ENCODE data around the gene GAK.
A peak's percentile ranks its signal among the peaks of the same experiment; 100 is the strongest.

GAK gene

GRCh38 chr4:845233-845835, 86.8 kb downstream of the GAK start:
- no peak for DNase-seq

- DNase-seq = no peak
Measured at GRCh38 chr4:844752-845232, 87.3 kb downstream of the GAK start.

DNA sequence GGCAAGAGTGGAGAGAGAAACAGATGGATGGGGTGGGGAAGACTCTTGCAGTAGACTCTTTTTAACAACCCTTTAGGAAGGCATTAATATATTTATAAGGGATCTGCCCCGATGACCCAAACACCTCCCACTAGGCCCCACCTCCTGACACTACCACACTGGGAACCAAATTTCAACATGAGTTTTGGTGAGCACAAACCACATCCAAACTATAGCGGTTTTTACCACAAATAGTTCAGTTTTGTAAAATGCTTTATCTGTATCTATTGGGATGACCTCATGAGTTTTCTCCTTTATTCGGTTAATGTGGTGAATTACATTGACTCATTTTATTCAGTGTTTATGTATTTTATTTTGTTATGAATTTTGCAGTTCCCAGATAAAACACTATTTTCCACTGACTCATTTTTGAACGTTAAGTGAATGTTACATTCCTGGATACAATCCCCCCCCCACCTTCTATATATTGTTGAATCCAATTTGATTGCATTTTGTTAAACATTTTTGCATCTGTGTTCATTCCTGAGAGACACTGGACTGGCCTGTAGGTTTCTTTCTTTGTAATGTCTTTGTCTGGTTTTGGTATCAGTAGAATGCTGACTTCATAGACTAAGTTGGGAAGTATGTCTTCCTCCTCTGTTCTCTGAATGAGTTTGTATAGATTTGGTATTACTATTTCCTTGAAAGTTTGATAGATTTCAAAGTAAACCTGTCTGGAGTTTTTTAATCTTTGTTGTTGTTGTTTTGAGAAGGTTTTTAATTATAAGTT, 92.3 kb downstream of the GAK start:
- no peak for DNase-seq

DNA sequence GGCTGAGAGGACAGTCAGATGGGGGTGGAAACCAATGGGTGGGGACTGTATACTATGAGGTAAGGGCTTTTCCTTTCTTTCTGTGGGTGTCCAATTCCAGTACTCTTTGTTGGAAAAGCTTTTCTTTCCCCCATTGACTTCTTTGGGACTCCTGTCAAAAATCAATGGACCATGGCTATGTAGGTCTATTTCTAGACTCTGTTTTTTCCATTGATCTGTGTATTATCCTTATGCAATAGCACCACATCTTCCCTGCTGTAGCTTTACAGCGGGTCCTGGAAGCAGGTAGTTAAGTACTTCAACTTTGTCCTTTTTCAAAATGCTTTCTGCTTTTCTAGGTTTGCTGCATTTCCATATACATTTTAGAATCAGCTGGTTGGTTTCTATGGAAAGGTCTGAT, 94.3 kb downstream of the GAK start:
- DNase-seq = no peak

GRCh38 chr4:836750-837301, 95.3 kb downstream of the GAK start:
- no peak for DNase-seq

GRCh38 chr4:836003-836511, 96.1 kb downstream of the GAK start:
- no peak for DNase-seq

DNA sequence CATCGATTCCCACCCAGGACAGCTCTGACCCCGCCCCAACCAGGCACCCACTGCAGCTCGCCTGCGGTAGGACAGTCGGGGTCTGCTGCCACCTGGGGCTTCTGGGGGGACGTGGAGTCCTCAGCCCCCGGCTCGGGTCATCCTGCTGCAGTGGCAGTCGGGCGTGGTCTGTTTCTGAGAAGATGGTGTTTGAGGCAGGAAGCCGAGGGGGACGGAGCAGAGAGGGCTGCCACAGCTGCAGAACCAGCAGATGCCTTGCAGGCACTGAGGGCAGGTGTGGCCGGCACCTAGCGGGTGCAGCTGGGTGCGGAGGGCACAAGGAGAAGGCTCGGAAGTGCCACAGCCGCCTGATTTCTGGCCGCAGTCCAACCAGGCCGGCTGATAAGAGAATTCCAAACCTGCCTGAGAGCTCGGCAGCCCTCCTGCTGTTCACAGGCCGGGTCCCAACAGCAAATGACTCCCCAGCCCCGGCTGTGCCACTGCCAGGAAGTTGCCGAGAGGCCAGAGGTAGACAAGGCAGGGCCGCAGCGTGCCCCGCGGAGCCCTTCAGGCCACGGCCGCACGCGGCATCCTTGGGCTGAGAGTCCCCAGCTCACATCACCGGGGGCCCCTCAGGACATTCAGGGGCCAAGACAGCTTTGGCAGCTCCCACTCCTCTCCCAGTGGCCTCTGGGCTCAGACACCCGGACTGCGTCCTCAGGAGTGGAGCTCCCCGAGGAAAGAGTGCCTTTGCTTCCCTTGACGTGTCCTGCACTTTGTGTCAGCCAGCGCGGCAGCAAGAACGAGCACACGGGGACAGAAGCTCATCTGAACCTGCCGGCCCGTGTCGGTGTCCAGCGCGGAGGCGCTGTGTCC, 96.7 kb downstream of the GAK start:
- DNase-seq = peak; percentile 21

DNA sequence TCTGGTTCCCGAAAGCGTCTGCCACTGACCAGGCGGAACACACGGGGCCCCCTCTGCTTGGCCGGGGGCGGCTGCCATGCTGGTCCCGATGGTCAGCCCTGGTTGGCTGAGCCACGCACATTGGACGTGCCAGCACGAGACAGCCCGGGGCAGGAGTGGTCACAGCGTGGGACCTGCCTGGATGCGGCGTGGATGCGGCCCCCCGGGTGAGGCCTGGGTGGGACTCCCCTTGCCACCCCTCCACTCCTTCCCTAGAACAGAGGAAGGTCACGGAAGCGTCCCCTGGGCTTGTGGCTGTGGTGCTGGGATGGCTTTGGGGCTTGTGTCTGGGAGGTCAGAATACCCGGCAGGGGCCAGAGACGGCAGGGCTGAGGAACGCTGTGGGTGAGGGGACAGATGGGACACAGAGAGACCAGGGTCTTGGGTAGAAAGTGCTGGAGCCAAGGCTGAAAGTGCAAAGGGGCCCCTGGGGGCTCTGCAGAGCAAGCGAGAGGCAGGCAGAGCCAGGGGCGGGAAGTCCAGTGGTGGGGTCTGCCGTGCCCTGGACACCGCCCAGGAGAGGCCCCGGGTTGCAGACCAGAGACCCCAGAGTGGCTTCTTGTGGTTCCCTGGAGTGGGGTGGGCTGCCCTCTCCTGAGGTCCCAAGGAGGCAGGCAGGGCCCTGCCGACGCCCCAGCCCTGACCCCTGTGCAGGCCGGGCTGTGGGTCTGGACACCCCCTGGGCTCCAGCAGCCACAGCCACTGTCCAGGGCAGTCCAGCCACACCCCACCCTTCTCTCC, 97.6 kb downstream of the GAK start:
- DNase-seq = no peak

GRCh38 chr4:833731-834367, 98.3 kb downstream of the GAK start:
- no peak for DNase-seq

- no peak for DNase-seq
Measured at GRCh38 chr4:833156-833555, 99.0 kb downstream of the GAK start.

DNA sequence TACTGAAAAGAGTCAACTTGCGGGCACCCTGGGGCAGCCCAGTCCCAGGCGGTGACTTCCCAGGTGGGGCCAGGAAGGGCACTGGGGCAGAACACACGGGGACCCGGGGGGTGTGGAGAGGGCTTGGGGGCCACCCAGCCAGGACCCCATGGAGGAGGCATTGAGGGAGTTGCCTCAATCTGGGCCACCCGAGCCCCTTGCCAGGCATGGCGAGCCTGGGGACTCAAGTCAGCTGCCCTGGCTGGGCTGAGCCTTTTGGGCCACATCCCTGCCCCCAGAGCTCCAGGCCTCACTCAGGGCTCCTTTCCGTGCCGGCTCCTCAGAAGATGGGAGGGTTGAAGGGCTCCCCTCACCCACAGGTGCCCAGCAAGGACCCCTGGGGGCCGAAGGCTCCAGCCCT, 99.6 kb downstream of the GAK start:
- no peak for DNase-seq

DNA sequence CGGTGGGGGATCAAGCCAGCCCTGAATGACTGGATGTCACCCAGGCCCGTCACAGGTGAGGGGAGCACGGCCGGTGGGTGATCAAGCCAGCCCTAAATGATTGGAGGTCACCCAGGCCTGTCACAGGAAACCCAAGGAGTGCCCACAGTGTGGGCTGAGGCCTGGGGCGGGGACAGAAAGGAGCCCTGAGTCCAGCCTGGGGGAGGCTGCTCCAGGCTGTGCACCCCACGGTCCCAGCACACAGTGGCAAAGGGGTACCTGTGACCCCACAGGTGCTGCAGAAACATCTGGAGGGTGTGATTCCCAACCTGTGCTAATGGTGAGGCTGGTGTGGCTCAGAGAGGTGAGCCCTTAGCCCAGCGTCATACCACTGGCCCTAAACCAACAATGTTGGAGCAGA, 100.0 kb downstream of the GAK start:
- no peak for DNase-seq

- no peak for DNase-seq
Measured at GRCh38 chr4:831483-831805, 100.7 kb downstream of the GAK start.

DNA sequence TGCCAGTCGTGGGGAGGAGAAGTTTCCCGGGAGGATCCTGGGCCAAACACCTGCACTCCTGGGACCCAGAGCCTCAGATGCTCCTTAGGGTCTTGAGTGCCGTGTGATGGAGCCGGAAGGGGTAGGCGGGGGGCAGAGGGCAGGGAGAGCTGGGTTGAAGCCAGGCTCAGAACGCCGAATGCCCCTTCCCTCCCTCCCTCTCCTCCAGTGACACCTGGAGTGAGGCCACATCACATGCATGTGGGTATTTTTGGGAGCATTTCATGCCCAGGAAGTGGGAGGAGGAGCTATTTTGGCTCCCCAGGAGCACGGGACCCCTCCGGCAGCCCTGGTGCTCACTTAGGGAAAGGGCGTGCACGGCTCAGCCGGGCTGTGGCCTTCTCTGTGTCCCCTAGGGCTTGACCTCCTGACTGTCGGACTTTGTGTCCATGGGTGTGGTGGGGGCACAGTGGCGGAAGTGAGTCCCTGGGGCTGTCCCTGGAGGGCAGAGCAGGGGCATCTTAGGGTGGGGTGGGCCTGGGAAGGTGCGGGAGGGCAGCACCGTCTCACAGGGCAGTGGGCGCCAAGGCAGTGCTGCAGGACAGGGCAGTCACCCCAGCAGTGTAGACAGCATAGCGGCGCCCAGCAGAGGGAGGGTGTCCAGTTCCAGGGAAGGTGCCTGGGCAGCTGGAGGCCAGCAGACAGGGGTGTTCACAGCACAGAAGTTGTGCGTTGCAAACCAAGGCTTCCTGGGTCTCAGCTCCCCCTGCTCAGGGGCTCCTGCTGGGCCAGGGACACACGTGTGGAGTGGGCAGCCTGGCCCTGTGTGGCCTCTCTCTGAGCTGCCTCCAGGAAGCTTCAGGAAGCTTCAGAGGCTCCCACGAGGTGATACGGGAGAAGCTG, 101.3 kb downstream of the GAK start:
- no peak for DNase-seq

DNA sequence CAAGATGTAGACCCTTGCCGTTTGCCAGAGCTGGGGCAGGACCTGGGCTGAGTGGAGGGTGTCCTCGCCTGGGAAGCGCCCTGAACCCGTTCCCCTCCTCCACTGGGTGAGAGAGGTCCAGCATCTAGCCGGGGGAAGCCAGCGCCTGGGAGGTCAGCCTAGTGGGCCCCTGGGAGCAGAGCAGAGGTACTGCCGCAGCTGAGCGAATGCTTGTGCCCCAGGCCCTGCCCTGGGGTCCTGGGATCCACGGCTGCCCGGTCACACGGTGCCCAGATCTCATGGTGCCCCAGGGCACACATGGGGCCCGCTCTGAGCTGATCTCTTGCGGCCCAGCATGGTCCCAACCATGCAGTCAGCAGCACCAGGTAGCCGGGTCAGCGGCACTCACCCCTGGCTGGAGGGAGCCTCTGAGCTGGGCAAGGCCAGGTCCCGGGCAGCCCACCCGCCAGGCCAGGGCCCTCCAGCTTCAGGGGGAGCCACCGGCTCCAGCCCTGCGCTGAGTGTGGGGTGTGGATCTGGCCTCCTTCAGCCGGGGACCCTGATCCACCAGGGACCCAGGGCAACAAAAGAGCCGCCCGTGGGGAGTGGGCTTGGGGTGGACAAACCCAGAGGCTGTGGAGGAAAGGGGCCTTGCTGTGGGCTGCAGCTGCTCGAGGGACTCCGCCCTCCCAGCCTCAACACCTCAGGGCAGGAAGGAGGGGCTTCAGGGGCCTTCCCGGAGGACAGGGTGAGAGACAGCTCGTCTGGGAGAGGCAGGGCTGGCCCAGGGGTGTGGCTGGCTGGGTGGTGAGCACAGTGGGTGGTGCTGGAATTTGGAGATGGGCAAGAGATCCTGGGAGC, 102.1 kb downstream of the GAK start:
- no peak for DNase-seq

- no peak for DNase-seq
Measured at GRCh38 chr4:829291-829690, 102.8 kb downstream of the GAK start.

GRCh38 chr4:828641-829271, 103.4 kb downstream of the GAK start:
- no peak for DNase-seq

DNA sequence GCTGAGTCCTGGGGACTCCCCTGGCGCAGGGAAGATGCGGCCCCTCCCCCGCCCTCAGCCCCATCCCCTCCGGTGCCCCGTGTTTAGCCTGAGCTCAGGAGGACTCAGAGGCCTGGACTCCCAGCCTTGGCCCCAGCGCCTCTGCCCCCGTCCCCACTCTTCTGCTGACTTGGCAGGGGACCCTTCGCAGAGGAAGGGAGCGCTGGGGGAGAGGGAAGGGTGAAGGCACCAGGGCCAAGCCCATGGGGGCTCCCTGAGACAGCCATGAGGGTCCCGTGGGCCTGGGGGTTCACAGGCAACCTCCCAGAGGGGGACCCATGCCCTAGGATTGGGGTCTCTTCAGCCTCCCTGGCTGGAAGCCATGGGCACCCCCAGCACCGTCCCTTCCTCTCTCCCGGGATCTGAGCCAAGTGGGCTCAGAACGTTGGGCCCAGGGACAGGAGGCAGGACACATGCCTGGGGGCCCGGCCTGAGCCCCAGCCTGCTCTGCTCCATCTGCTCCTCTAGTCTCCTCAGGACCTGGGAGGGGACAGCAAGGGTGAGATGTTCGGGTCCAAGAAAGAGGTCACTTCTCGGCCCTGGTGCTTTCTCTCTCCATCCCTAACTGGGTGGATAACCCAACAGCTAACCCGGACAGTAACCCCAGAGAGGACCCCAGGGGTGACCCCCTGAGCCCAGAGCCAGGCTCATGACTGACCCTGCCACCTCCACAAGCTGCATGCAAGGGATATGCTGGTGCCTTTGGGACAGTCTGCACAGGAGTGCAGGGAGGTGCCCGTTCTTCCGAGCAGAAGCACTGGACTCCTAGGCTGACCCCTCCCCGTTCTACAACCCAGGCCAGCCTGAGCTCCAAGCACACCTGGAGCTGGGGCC, 104.7 kb downstream of the GAK start:
- no peak for DNase-seq

Measured in NCI-H2171 (cell line).